Measurements from ENCODE around the gene EHMT1.
"Not testable (repeated sequence)": the region's sequence is repeated elsewhere in the genome, so short reads cannot be mapped to it uniquely, and the experiment has no call there.

Gene EHMT1

GRCh38 chr9:137762414-137763061 is 143.7 kb downstream of the EHMT1 start:
- DNase-seq (ENCODE audit: low read depth): no peak

GRCh38 chr9:137763271-137763955 is 144.6 kb downstream of the EHMT1 start:
- no peak for DNase-seq (ENCODE audit: low read depth)

- DNase-seq (ENCODE audit: low read depth): no peak
These were observed 145.4 kb downstream of the EHMT1 start for GRCh38 chr9:137764171-137764671.

GRCh38 chr9:137764981-137765380 is 146.2 kb downstream of the EHMT1 start:
- DNase-seq (ENCODE audit: low read depth): no peak

GRCh38 chr9:137765536-137765935 is 146.7 kb downstream of the EHMT1 start:
- DNase-seq (ENCODE audit: low read depth): no peak

- no peak for DNase-seq (ENCODE audit: low read depth)
These were observed 152.8 kb downstream of the EHMT1 start for GRCh38 chr9:137771580-137771979.

GRCh38 chr9:137772281-137772873 is 153.6 kb downstream of the EHMT1 start:
- DNase-seq (ENCODE audit: low read depth): no peak

- no peak for DNase-seq (ENCODE audit: low read depth)
These were observed 156.1 kb downstream of the EHMT1 start for GRCh38 chr9:137774775-137775386.

GRCh38 chr9:137776306-137776995 is 157.6 kb downstream of the EHMT1 start:
- DNase-seq (ENCODE audit: low read depth): no peak

GRCh38 chr9:137777761-137778160 is 159.0 kb downstream of the EHMT1 start:
- DNase-seq (ENCODE audit: low read depth): no peak

- DNase-seq (ENCODE audit: low read depth): no peak
These were observed 159.5 kb downstream of the EHMT1 start for GRCh38 chr9:137778336-137778735.

GRCh38 chr9:137778914-137779313 is 160.1 kb downstream of the EHMT1 start:
- DNase-seq (ENCODE audit: low read depth): no peak

- DNase-seq (ENCODE audit: low read depth): not testable (repeated sequence)
These were observed 161.2 kb downstream of the EHMT1 start for GRCh38 chr9:137780031-137780430.

- no peak for DNase-seq (ENCODE audit: low read depth)
These were observed 163.2 kb downstream of the EHMT1 start for GRCh38 chr9:137781906-137782585.

- no peak for DNase-seq (ENCODE audit: low read depth)
These were observed 164.7 kb downstream of the EHMT1 start for GRCh38 chr9:137783521-137783920.

GRCh38 chr9:137784046-137784445 is 165.2 kb downstream of the EHMT1 start:
- DNase-seq (ENCODE audit: low read depth): no peak

- no peak for DNase-seq (ENCODE audit: low read depth)
These were observed 166.1 kb downstream of the EHMT1 start for GRCh38 chr9:137784641-137785513.

GRCh38 chr9:137785704-137786161 is 166.9 kb downstream of the EHMT1 start:
- DNase-seq (ENCODE audit: low read depth): no peak

GRCh38 chr9:137786511-137786920 is 167.7 kb downstream of the EHMT1 start:
- no peak for DNase-seq (ENCODE audit: low read depth)

- no peak for DNase-seq (ENCODE audit: low read depth)
These were observed 168.6 kb downstream of the EHMT1 start for GRCh38 chr9:137787381-137787780.
